A549 (cell line): Measurements from ENCODE around the gene L3MBTL4. TPM values are rescaled to one million over a fixed set of nuclear protein-coding genes. Genes with fewer than 3 reads are reported as not detected.

Experiments
- ATAC-seq, 2 experiments: fragments of 200-7000 bp in 1 of 2; fragments of >200 bp in 1 of 2; cut with Nextera tagmentation in 1 of 2; cut with Tn5 transposase in 1 of 2; 3 replicates each; pipeline versions ENCODE4 v1.8.0 to v1.9.1; 2018 to 2020; ENCODE audit warnings: mild to moderate bottlenecking in 1 of 2, moderate library complexity in 1 of 2
- CTCF ChIA-PET: fragments of 300-600 bp; sonication (Branson Sonifier 250); formaldehyde crosslinking; extraction: SDS; loops from one replicate; lab custom pipeline; 2021; ENCODE audit warnings: antibody characterized with exemption, inconsistent platforms; lab: Yijun Ruan, JAX
- POLR2A ChIA-PET: fragments of 350-600 bp; formaldehyde crosslinking; extraction: SDS; loops from one replicate; lab custom pipeline; 2021; ENCODE audit warnings: antibody characterized with exemption, inconsistent platforms; lab: Yijun Ruan, JAX
- DNase-seq, 2 experiments: peaks; one replicate each; pipeline versions ENCODE4 v3.0.0 to v3.0.0-alpha.2; 2011 to 2016; ENCODE audit warnings: low read depth in 1 of 2, low spot score in 1 of 2
- FAIRE-seq: peaks from 2 replicates; lab custom pipeline; 2011; peaks lifted over from hg19 to GRCh38; lab: Jason Lieb, UNC
- H3K27ac ChIP-seq, 2 experiments: fragments of >200 bp; sonication (Bioruptor Twin); formaldehyde crosslinking; 3 replicates each; pipeline ENCODE4 v1.5.1; 2016 to 2017
- H3K4me1 ChIP-seq: fragments of >200 bp; sonication (Bioruptor Twin); formaldehyde crosslinking; 3 replicates; pipeline ENCODE4 v1.6.1; 2016
- H3K4me2 ChIP-seq: fragments of >200 bp; sonication (Bioruptor Twin); formaldehyde crosslinking; 3 replicates; pipeline ENCODE4 v1.6.1; 2016
- H3K4me3 ChIP-seq: fragments of >200 bp; sonication (Bioruptor Twin); formaldehyde crosslinking; 3 replicates; pipeline ENCODE4 v1.5.1; 2016
- H3K9me3 ChIP-seq: fragments of >200 bp; sonication (Bioruptor Twin); formaldehyde crosslinking; 3 replicates; pipeline ENCODE4 v1.6.1; 2016
- BHLHE40 ChIP-seq: IDR thresholded peaks from 2 replicates; pipeline ENCODE4 v1.6.1; 2012; ENCODE audit warnings: low read depth, low read length, inconsistent platforms
- CBX8 ChIP-seq: fragments of 200-600 bp; sonication (generic); IDR thresholded peaks from 2 replicates; pipeline ENCODE4 v1.6.1; 2016
- CEBPB ChIP-seq, 2 experiments: fragments of >200 bp in 1 of 2; sonication (Bioruptor Twin) in 1 of 2; formaldehyde crosslinking in 1 of 2; IDR thresholded peaks; 2 replicates each; pipeline ENCODE4 v1.6.1; 2012 to 2016
- EHMT2 ChIP-seq: fragments of 200-600 bp; sonication (generic); IDR thresholded peaks from 2 replicates; pipeline ENCODE4 v1.6.1; 2016; ENCODE audit warnings: antibody characterized with exemption, low read depth, mild to moderate bottlenecking, moderate library complexity
- EP300 ChIP-seq, 2 experiments: fragments of >200 bp; sonication (Bioruptor Twin); formaldehyde crosslinking; IDR thresholded peaks; 2 replicates in 1 of 2; 3 replicates in 1 of 2; pipeline ENCODE4 v1.6.1; 2016 to 2017
- ESRRA ChIP-seq: fragments of 150-350 bp; IDR thresholded peaks from 2 replicates; pipeline ENCODE4 v1.6.1; 2014; ENCODE audit warnings: mild to moderate bottlenecking, low read length, borderline replicate concordance
- HDAC2 ChIP-seq: fragments of 200-600 bp; sonication (generic); IDR thresholded peaks from 2 replicates; pipeline ENCODE4 v1.6.1; 2016
- HOXB13 ChIP-seq: fragments of 250-450 bp; sonication (Bioruptor Pico); IDR thresholded peaks from 2 replicates; pipeline ENCODE4 v1.5.0; 2020; ENCODE audit warnings: low read depth, mild to moderate bottlenecking, moderate library complexity
- HOXB5 ChIP-seq: fragments of 250-450 bp; sonication (Bioruptor Pico); IDR thresholded peaks from 2 replicates; pipeline ENCODE4 v1.5.0; 2020; ENCODE audit warnings: mild to moderate bottlenecking, moderate library complexity
- JUN ChIP-seq, 2 experiments: fragments of >200 bp; sonication (Bioruptor Twin); formaldehyde crosslinking; IDR thresholded peaks; 2 replicates in 1 of 2; 3 replicates in 1 of 2; pipeline ENCODE4 v1.6.1; 2016 to 2017
- NPAS2 ChIP-seq: fragments of 250-450 bp; sonication (Bioruptor Pico); IDR thresholded peaks from 2 replicates; pipeline ENCODE4 v1.8.0; 2022; ENCODE audit warnings: mild to moderate bottlenecking, moderate library complexity, borderline replicate concordance
- RAD21 ChIP-seq, 2 experiments: fragments of >200 bp in 1 of 2; sonication (Bioruptor Twin) in 1 of 2; formaldehyde crosslinking in 1 of 2; IDR thresholded peaks in 1 of 2; conservative IDR thresholded peaks in 1 of 2; 2 replicates in 1 of 2; 3 replicates in 1 of 2; pipeline ENCODE4 v1.6.1; 2012 to 2018; ENCODE audit warnings: inconsistent platforms in 1 of 2
- RCOR1 ChIP-seq: fragments of 150-350 bp; IDR thresholded peaks from 2 replicates; pipeline ENCODE4 v1.6.1; 2014; ENCODE audit warnings: antibody characterized with exemption, low read length, low read depth
- RFX5 ChIP-seq: fragments of 450-650 bp; IDR thresholded peaks from 2 replicates; pipeline ENCODE4 v1.7.1; 2014; ENCODE audit warnings: antibody characterized with exemption, mild to moderate bottlenecking, moderate library complexity
- RNF2 ChIP-seq: fragments of 200-600 bp; sonication (generic); IDR thresholded peaks from 2 replicates; pipeline ENCODE4 v1.6.1; 2016; ENCODE audit warnings: low read depth, mild to moderate bottlenecking, antibody characterized with exemption, moderate library complexity, borderline replicate concordance
- SREBF2 ChIP-seq: fragments of 450-650 bp; IDR thresholded peaks from 2 replicates; pipeline ENCODE4 v1.6.1; 2014; ENCODE audit warnings: mild to moderate bottlenecking, moderate library complexity
- TP53 ChIP-seq: fragments of 250-450 bp; sonication (Bioruptor Pico); IDR thresholded peaks from 2 replicates; pipeline ENCODE4 v1.5.0; 2021; ENCODE audit warnings: mild to moderate bottlenecking, moderate library complexity
- ZC3H11A ChIP-seq: fragments of 450-650 bp; IDR thresholded peaks from 2 replicates; pipeline ENCODE4 v1.6.1; 2014; ENCODE audit warnings: antibody characterized with exemption, mild to moderate bottlenecking
- WGBS: methylation state at CpG from one replicate; pipeline ENCODE4 v1.1.6; 2017; ENCODE audit errors: missing lambda C conversion rate; 5-methylcytosine and 5-hydroxymethylcytosine counted together
- polyA plus RNA-seq, 4 experiments: library from polyadenylated mRNA; depleted of rRNA in 3 of 4; stranded (reverse); fragments of >200 nt; fragmentation: RNase III in 1 of 4; extraction: RNeasy Plus Mini Kit Qiagen cat#74134 plus additional on column Dnase treatment in 1 of 4; gene quantifications; 2 replicates in 3 of 4; 3 replicates in 1 of 4; pipeline ENCODE4 v1.2.3, GENCODE V29; 2011 to 2017
- TF ChIP-seq, protein P1 (sequence below): fragments of >200 bp; sonication (Bioruptor Twin); formaldehyde crosslinking; IDR thresholded peaks from 3 replicates; pipeline ENCODE4 v1.6.1; 2016

L3MBTL4 gene
- polyA plus RNA-seq, 2 of the 4 experiments (the other 2 are of a cell fraction), result 0.03 to 0.06 TPM

DNA sequence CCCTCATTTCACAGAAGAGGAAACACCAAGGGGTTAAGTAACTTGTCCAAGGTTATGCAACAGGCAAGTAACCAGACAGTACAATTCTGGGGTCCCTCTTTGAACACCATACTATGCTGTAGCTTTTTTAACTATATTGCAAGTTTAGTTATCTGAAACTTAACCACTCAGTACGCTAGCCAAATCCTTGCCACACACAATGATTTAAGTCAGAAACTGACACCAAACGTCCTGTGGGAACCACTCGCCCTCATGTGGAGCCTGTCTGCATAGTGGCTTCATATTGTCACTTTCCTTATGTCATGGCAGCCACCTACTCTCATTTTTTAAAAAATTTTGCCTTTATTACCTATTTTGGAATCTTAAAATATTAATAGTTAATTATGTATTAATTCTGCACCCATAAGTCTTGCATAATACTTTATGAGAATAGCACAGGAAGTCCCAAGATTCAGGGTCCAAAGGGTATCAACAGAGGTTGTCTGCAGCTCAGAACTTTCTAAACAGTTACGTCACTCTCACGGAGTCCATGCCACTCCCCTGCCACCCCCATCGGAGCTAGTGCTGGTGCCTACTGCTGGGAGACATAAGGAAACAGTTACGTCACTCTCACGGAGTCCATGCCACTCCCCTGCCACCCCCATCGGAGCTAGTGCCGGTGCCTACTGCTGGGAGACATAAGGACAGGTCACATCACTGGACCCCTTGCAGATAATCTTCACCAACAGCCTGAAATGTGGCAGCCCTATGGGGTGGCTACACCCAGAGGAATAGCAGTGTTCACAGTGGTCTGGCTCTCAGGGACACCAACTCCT, 99.0 kb downstream of the L3MBTL4 start:
- FAIRE-seq (no peak), ATAC-seq (no peak), DNase-seq (peak in 1 of 2 experiments; percentile 1)
- POLR2A ChIA-PET, result no interaction called here
- CTCF ChIA-PET, result no interaction called here
- Histone ChIP-seq H3K4me1 (no peaks in the 10 kb centered on the region), H3K4me2 (no peak overlapping the region), H3K27ac (no peak overlapping the region), H3K9me3 (no peaks in the 10 kb centered on the region), H3K4me3 (no peak overlapping the region)
- TF ChIP-seq RCOR1, result no peak
- TF ChIP-seq BHLHE40, result no peak
- no peak for TF ChIP-seq HOXB13 (CRISPR knock-in tag)
- no peak for TF ChIP-seq RAD21 (conservative IDR thresholded peaks at IDR 0.05 in 1 of 2, IDR thresholded peaks at IDR 0.05 in 1 of 2)
- no peak for TF ChIP-seq CBX8
- TF ChIP-seq, protein P1, sequence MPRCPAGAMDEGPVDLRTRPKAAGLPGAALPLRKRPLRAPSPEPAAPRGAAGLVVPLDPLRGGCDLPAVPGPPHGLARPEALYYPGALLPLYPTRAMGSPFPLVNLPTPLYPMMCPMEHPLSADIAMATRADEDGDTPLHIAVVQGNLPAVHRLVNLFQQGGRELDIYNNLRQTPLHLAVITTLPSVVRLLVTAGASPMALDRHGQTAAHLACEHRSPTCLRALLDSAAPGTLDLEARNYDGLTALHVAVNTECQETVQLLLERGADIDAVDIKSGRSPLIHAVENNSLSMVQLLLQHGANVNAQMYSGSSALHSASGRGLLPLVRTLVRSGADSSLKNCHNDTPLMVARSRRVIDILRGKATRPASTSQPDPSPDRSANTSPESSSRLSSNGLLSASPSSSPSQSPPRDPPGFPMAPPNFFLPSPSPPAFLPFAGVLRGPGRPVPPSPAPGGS, result no peak
- 0% methylated on average over 6 of the region's 10 CpGs for WGBS

DNA sequence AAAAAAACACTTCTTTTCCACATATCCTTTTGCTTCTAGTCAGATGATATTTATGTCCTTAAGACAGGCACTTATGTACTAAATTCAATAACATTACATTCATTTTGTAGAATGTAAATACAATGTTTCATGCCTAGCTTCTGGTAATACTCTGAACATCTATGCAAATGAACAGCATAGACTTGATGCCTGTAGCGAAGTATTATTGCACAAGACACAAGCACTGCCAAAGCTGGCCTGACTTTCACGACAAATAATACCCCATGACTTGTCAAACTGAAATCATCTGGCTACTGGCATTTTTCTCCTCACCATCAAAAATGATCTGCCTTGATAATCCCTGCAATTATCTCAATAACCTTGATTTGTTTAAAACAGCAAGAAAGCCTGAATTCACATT, 101.3 kb downstream of the L3MBTL4 start:
- ChIA-PET POLR2A (no interaction called here), CTCF (no interaction called here)
- WGBS, result 0% methylated on average over 2 of the region's 2 CpGs
- Histone ChIP-seq H3K27ac (no peak overlapping the region), H3K9me3 (no peaks in the 10 kb centered on the region), H3K4me3 (no peak overlapping the region), H3K4me1 (no peaks in the 10 kb centered on the region), H3K4me2 (no peak overlapping the region)
- no peak for FAIRE-seq
- DNase-seq, result no peak
- ATAC-seq, result no peak
- TF ChIP-seq SREBF2 (no peak), TP53 (CRISPR knock-in tag) (no peak), HOXB5 (no peak), HDAC2 (no peak), EHMT2 (no peak), RAD21 (conservative IDR thresholded peaks at IDR 0.05 in 1 of 2, IDR thresholded peaks at IDR 0.05 in 1 of 2) (no peak)

DNA sequence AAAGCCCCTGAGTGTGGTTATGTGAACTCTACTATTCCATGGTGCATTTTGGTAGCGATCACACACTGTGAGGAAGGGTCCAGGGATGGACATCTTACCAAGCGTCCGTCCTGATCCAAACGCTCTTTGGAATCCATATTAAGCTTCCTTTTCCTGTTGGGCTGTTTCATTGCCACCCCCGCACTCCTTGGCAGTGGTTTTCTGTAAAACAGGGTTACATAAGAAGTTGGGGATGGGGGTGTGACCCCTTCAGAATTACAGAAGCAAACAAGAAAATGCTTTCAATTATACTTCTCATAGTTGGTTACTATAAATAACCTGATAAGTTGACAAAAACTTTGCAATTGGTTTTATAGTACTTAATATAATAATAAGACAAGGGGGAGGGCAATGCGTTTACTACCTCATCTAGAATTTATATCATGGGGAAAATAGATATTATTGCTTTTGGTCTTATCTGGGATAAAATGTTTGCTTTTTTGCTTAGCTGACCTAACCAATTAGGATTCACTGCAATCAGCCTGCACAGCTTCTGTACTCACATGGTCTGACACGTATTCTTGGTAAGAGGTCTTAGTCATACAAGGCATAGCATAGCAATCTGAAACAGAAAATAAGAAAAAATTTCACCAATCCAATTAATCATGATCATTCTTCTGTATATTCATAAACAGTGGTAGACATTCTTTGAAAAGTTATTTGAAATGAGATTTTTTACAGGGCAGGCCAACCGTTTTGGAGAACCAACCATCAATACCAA, 103.1 kb downstream of the L3MBTL4 start:
- Histone ChIP-seq H3K9me3 (no peaks in the 10 kb centered on the region), H3K4me3 (no peak overlapping the region), H3K4me1 (no peaks in the 10 kb centered on the region), H3K4me2 (no peak overlapping the region)
- ATAC-seq (no peak), DNase-seq (no peak)
- WGBS, result 15% methylated on average over 8 of the region's 8 CpGs
- TF ChIP-seq NPAS2 (no peak), ZC3H11A (no peak), RNF2 (no peak), JUN (IDR thresholded peaks at IDR 0.05) (no peak), HDAC2 (no peak), RFX5 (no peak), SREBF2 (no peak), CEBPB (IDR thresholded peaks at IDR 0.05) (no peak), EP300 (IDR thresholded peaks at IDR 0.05) (no peak), ESRRA (no peak)
- TF ChIP-seq, all 56 proteins: peak for 0
- CTCF ChIA-PET, result no interaction called here
- no peak for FAIRE-seq
- POLR2A ChIA-PET, result no interaction called here
- no peak overlapping the region for H3K27ac ChIP-seq
